Measurements from ENCODE around the gene WDR93. TPM values are rescaled to one million over a fixed set of nuclear protein-coding genes. Genes with fewer than 3 reads are reported as not detected.
A peak's percentile ranks its signal among the peaks of the same experiment; 100 is the strongest.

Gene WDR93
- total and polyA plus RNA-seq, 8 donors, result 0.09 to 0.92 (median 0.15) TPM; not detected in 1

GRCh38 chr15:89660556-89660955, 30.1 kb upstream of the WDR93 start:
- WGBS, 2 donors, result 82 to 90% methylated on average over 2 of the region's 2 CpGs
- no peaks in the 10 kb centered on the region for H3K36me3 ChIP-seq

GRCh38 chr15:89662893-89663626, 27.6 kb upstream of the WDR93 start:
- intact Hi-C loops (cut with DNase I), result no loop called here
- H3K27me3 ChIP-seq, result no peaks in the 10 kb centered on the region
- 77 to 85% methylated on average over 11 of the region's 11 CpGs for WGBS, 2 donors
- FAIRE-seq, result no peak
- H3K9me3 ChIP-seq, result no peaks in the 10 kb centered on the region
- TF ChIP-seq, protein P1, sequence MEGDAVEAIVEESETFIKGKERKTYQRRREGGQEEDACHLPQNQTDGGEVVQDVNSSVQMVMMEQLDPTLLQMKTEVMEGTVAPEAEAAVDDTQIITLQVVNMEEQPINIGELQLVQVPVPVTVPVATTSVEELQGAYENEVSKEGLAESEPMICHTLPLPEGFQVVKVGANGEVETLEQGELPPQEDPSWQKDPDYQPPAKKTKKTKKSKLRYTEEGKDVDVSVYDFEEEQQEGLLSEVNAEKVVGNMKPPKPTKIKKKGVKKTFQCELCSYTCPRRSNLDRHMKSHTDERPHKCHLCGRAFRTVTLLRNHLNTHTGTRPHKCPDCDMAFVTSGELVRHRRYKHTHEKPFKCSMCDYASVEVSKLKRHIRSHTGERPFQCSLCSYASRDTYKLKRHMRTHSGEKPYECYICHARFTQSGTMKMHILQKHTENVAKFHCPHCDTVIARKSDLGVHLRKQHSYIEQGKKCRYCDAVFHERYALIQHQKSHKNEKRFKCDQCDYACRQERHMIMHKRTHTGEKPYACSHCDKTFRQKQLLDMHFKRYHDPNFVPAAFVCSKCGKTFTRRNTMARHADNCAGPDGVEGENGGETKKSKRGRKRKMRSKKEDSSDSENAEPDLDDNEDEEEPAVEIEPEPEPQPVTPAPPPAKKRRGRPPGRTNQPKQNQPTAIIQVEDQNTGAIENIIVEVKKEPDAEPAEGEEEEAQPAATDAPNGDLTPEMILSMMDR (IDR thresholded peaks at IDR 0.05), result no peak
- ATAC-seq, result peak in 3 of 4 donors; percentile 41 to 67 (median 48)
- H3K4me1 ChIP-seq, result peaks cover 0 to 4% (median 0%) of the 10 kb centered on the region in 3 donors
- H3K27ac ChIP-seq, result peak overlapping the region in 1 of 4 donors; percentile 17
- H3K4me3 ChIP-seq, result no peak overlapping the region
- peak in 1 of 6 donors; percentile 44 for DNase-seq
- no peaks in the 10 kb centered on the region for H3K36me3 ChIP-seq

More at GRCh38 chr15:89660556-89660955, 30.1 kb upstream of the WDR93 start:
- TF ChIP-seq, protein P1 (IDR thresholded peaks at IDR 0.05), result no peak
- ATAC-seq, result no peak
- Histone ChIP-seq H3K9me3 (no peaks in the 10 kb centered on the region), H3K27ac (no peak overlapping the region), H3K4me1 (peaks cover 0 to 4% (median 0%) of the 10 kb centered on the region in 3 donors), H3K27me3 (no peaks in the 10 kb centered on the region), H3K4me3 (no peak overlapping the region)
- no peak for DNase-seq
- intact Hi-C loops (cut with DNase I), result no loop called here
- FAIRE-seq, result no peak

DNA sequence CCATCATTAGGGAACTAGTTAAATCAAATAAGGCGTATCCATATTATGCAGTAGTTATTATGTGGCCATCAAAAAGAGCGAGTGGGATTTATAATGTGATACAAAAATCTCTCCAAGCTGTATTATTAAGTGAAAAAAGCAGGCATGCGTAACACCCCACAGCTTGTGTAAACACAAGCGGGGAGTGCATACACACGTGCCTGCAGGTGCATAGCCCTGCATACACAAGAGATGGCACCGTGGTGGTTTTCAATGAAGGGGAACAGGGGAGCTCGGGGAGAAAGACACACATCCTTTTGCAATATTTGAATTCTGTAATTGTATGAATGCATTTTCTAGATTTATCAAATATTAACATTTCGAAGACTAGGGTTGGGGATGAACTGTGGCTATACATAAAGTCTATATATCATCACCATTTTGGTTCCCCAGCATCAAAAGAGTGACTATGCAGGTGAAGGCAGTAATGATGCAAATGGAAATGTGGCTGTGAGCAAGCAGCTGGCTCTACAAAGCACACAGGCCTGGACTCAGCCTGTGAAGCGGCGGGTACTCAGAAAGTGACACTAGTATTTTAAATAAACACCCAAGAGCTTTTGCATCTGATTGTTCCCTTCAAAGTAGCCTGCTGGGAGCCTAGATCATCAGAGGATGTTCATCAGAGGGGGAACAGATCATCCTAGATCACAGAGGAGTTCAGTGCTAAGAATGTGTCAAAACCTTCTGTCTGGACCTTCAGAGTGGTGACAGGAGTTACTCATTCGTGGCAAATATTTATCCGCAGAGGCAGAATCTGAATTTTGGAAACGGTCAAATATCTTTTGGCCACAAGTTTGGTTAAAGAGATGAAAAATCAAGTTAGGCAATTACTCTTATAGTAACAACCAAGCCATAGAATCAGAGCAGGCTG, 25.9 kb upstream of the WDR93 start:
- FAIRE-seq, result no peak
- H3K9me3 ChIP-seq, result no peaks in the 10 kb centered on the region
- intact Hi-C loops (cut with DNase I), result no loop called here
- no peaks in the 10 kb centered on the region for H3K27me3 ChIP-seq
- peaks cover 0 to 4% (median 0%) of the 10 kb centered on the region in 3 donors for H3K4me1 ChIP-seq
- WGBS, 2 donors, result 79 to 80% methylated on average over 13 of the region's 13 CpGs
- no peaks in the 10 kb centered on the region for H3K36me3 ChIP-seq
- H3K4me3 ChIP-seq, result peak overlapping the region in 2 of 4 donors; percentile 44 to 48
- ATAC-seq, result no peak
- DNase-seq, result no peak
- TF ChIP-seq, protein P1 (IDR thresholded peaks at IDR 0.05), result no peak
- H3K27ac ChIP-seq, result no peak overlapping the region

DNA sequence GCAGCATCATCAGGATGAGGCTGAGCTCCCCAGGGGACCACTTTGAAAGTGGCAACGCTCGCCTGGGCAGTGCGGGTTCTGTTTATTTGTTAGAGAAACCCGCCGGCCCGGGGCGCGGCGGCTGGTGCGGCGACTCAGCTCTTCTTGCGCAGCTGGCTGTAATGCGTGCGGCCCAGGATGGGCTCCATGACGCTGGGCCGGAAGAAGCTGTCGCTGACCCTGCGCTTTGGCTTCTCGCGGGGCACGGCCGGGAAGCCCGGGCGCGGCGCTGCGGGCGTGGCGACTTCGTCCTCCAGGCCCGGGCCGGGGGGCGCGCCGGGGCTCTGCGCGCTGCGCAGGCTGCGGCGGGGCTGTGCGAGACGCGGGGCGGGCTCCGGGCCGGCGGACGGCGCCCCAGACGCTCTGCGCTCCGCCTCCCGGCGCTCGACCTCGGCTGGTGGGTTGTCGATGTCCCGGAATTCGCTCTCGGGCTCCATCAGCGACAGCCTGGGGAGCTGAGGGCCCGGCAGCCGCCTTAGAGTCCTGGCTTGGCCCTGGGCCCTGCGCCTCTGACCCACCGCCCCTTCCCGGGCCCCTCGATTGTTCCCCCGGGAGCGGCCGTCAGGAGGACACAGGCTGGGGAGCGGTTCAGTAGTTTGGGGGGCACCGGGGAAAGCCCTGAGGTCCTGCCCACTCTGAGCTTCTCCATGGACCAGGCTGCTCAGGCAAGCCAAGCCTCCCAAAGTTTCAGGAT, 25.0 kb upstream of the WDR93 start:
- Histone ChIP-seq H3K9me3 (no peaks in the 10 kb centered on the region), H3K27me3 (no peaks in the 10 kb centered on the region), H3K36me3 (no peaks in the 10 kb centered on the region), H3K4me1 (peaks cover 0 to 4% (median 0%) of the 10 kb centered on the region in 3 donors), H3K27ac (peak overlapping the region; percentile 26 to 51 (median 36)), H3K4me3 (peak overlapping the region; percentile 6 to 48 (median 28))
- intact Hi-C loops (cut with DNase I), result no loop called here
- TF ChIP-seq, protein P1 (IDR thresholded peaks at IDR 0.05), result no peak
- peak; percentile 62 to 79 (median 71) for ATAC-seq
- FAIRE-seq, result no peak
- peak in 4 of 6 donors; percentile 48 to 76 (median 54) for DNase-seq
- WGBS, 2 donors, result 8 to 9% methylated on average over 50 to 72 of the region's 72 CpGs
